Endothelial cell of umbilical vein (primary cell): ENCODE measurements around the gene MYEOV. TPM values are rescaled to one million over a fixed set of nuclear protein-coding genes. Genes with fewer than 3 reads are reported as not detected.

Experiments used
- BruUV-seq: library from RNA; stranded (reverse); fragments of 400-500 nt; replicated peaks from 2 replicates; lab custom pipeline; 2021; lab: Mats Ljungman, UMichigan
- CTCF ChIA-PET: fragments of 300-600, 350-600 bp; sonication (Branson Sonifier 250); formaldehyde crosslinking; loops from one replicate; lab custom pipeline; 2021; ENCODE audit warnings: antibody characterized with exemption, inconsistent platforms; lab: Charles Lee
- POLR2A ChIA-PET: fragments of 300-600, 350-600 bp; sonication (Branson Sonifier 250); formaldehyde crosslinking; loops from one replicate; lab custom pipeline; 2021; ENCODE audit warnings: antibody characterized with exemption, inconsistent platforms; lab: Charles Lee
- DNase-seq: peaks from one replicate; pipeline ENCODE4 v3.0.0-alpha.2; 2011; ENCODE audit warnings: low read depth, low spot score
- FAIRE-seq: peaks from 2 replicates; lab custom pipeline; 2011; peaks lifted over from hg19 to GRCh38; lab: Jason Lieb, UNC
- H2AFZ ChIP-seq: 2 replicates; pipeline ENCODE4 v1.6.0; 2012; ENCODE audit warnings: low read depth, low read length, control low read depth, inconsistent platforms
- H3K27ac ChIP-seq: 2 replicates; pipeline ENCODE4 v1.5.1; 2011; ENCODE audit warnings: low read depth, mild to moderate bottlenecking, control low read depth, low read length, moderate library complexity; ENCODE audit not compliant: insufficient read depth
- H3K27me3 ChIP-seq, 2 experiments: 2 replicates each; pipeline versions ENCODE4 v1.6.0 to v1.6.1; 2011; ENCODE audit warnings: low read length in 2 of 2, mixed read lengths in 1 of 2; ENCODE audit not compliant: control insufficient read depth in 2 of 2, insufficient read depth in 2 of 2
- H3K36me3 ChIP-seq, 2 experiments: 2 replicates in 1 of 2; 3 replicates in 1 of 2; pipeline ENCODE4 v1.5.1; 2011; ENCODE audit warnings: low read length in 2 of 2, mild to moderate bottlenecking in 1 of 2, moderate library complexity in 1 of 2; ENCODE audit not compliant: control insufficient read depth in 2 of 2, insufficient read depth in 2 of 2; ENCODE audit errors: extremely low read depth in 1 of 2
- H3K4me1 ChIP-seq: 3 replicates; pipeline ENCODE4 v1.5.1; 2011; ENCODE audit warnings: mild to moderate bottlenecking, low read length; ENCODE audit not compliant: control insufficient read depth, insufficient read depth; ENCODE audit errors: extremely low read depth
- H3K4me2 ChIP-seq: 2 replicates; pipeline ENCODE4 v1.6.1; 2011; ENCODE audit warnings: low read length, control low read depth, mixed read lengths; ENCODE audit not compliant: insufficient read depth
- H3K4me3 ChIP-seq, 3 experiments: fragments of 200-600 bp in 1 of 3; sonication (generic), shearing (Covaris generic) in 1 of 3; replicated peaks in 1 of 3; 2 replicates each; pipeline ENCODE4 v1.5.1; 2011 to 2016; ENCODE audit warnings: control low read depth in 3 of 3, low read length in 3 of 3, mild to moderate bottlenecking in 2 of 3, inconsistent platforms in 1 of 3, low read depth in 1 of 3, moderate library complexity in 1 of 3; ENCODE audit not compliant: insufficient read depth in 1 of 3
- H3K79me2 ChIP-seq: 2 replicates; pipeline ENCODE4 v1.6.0; 2012; ENCODE audit warnings: low read length, inconsistent platforms; ENCODE audit not compliant: control insufficient read depth, insufficient read depth
- H3K9ac ChIP-seq: replicated peaks from 2 replicates; pipeline ENCODE3; 2011; ENCODE audit warnings: low read length, control low read depth; ENCODE audit not compliant: insufficient read depth; ENCODE audit errors: extremely low read depth
- H3K9me1 ChIP-seq: replicated peaks from 3 replicates; pipeline ENCODE4 v1.6.0; 2011; ENCODE audit warnings: mild to moderate bottlenecking, low read length; ENCODE audit not compliant: control insufficient read depth, insufficient read depth; ENCODE audit errors: extremely low read depth
- H3K9me3 ChIP-seq: replicated peaks from 2 replicates; pipeline ENCODE4 v1.5.1; 2012; ENCODE audit warnings: low read length, inconsistent platforms; ENCODE audit not compliant: control insufficient read depth, insufficient read depth
- H4K20me1 ChIP-seq: replicated peaks from 2 replicates; pipeline ENCODE3; 2011; ENCODE audit warnings: mild to moderate bottlenecking, low read length; ENCODE audit not compliant: control insufficient read depth, insufficient read depth; ENCODE audit errors: extremely low read depth
- CTCF ChIP-seq, 2 donors: IDR thresholded peaks; 1 replicate in 1 of 2; 2 replicates in 1 of 2; pipeline ENCODE4 v1.5.1; 2011; ENCODE audit warnings: low read length in 2 of 2, mild to moderate bottlenecking in 2 of 2, moderate library complexity in 2 of 2, control low read depth in 1 of 2, inconsistent platforms in 1 of 2, low read depth in 1 of 2; ENCODE audit not compliant: insufficient read depth in 1 of 2; ENCODE audit errors: extremely low read depth in 1 of 2
- EZH2 ChIP-seq: IDR thresholded peaks from 2 replicates; pipeline ENCODE4 v1.6.1; 2012; ENCODE audit warnings: borderline replicate concordance, low read depth, mild to moderate bottlenecking, moderate library complexity, low read length, inconsistent platforms; ENCODE audit not compliant: severe bottlenecking
- FOS ChIP-seq: IDR thresholded peaks from 2 replicates; pipeline ENCODE4 v1.6.1; 2011; ENCODE audit warnings: mild to moderate bottlenecking, low read length, moderate library complexity, borderline replicate concordance; ENCODE audit not compliant: insufficient read depth
- GATA2 ChIP-seq: IDR thresholded peaks from 2 replicates; pipeline ENCODE4 v1.7.0; 2011; ENCODE audit warnings: low read depth, mild to moderate bottlenecking, moderate library complexity, mixed read lengths, low read length; ENCODE audit not compliant: insufficient read length, insufficient read depth
- JUN ChIP-seq: IDR thresholded peaks from 2 replicates; pipeline ENCODE4 v1.6.1; 2011; ENCODE audit warnings: borderline replicate concordance, low read depth; ENCODE audit not compliant: insufficient read length, insufficient read depth
- MAX ChIP-seq: IDR thresholded peaks from 2 replicates; pipeline ENCODE4 v1.6.1; 2011; ENCODE audit not compliant: insufficient read depth, insufficient read length
- MYC ChIP-seq: IDR thresholded peaks from one replicate; pipeline ENCODE4 v1.6.1; 2011; ENCODE audit warnings: mild to moderate bottlenecking, low read depth, low read length
- POLR2A ChIP-seq: IDR thresholded peaks from 2 replicates; pipeline ENCODE4 v1.6.1; 2012; ENCODE audit warnings: low read depth, mild to moderate bottlenecking, control low read depth, low read length
- POLR2AphosphoS5 ChIP-seq: IDR thresholded peaks from 2 replicates; pipeline ENCODE4 v1.6.1; 2012; ENCODE audit warnings: low read depth, mild to moderate bottlenecking, control low read depth, low read length, moderate library complexity; ENCODE audit not compliant: insufficient read depth
- dilution Hi-C: fragments of 300-500 bp; cut with MboI; formaldehyde crosslinking; loops from one replicate; pipeline ENCODE4 v1.15.0; 2019; ENCODE audit warnings: low sequenced_read_pairs; ENCODE audit not compliant: extremely low pct_ligation_motif_present
- intact Hi-C: fragments of 100-400 bp; cut with micrococcal nuclease; formaldehyde crosslinking; loops from one replicate; pipeline ENCODE4 v1.10.0; 2022
- polyA plus RNA-seq, 4 experiments: library from polyadenylated mRNA; depleted of rRNA in 3 of 4; stranded (reverse) in 3 of 4; unstranded in 1 of 4; fragments of >200 nt; gene quantifications; 2 replicates each; pipeline versions ENCODE4 v1.2.1 to v1.2.3, GENCODE V29; 2011 to 2012; ENCODE audit warnings: missing spikeins in 1 of 4
- total RNA-seq: library from RNA; stranded (reverse); gene quantifications from 2 replicates; pipeline ENCODE4 v1.2.3, GENCODE V29; 2021

Gene MYEOV
- total and polyA plus RNA-seq, 2 donors (not counting 3 experiments of a cell fraction or from before 2014, with no cell fraction given): 3.8 to 14.4 TPM

DNA sequence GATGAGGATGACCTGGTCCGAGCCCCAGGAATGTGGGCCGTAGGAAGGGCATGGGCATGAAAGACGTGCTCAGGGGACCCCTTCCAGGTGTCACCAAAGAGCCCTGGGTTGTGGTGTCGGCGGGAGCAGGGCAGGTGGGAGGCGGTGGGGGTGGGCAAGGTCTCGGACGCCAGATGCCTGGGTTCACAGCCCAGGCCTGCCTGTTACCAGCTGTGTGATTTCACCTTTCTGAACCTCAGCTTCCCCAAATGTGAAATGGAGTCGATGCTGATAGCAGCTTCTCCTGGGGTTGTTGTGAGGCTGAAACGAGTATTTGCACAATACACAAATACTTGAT, 42.9 kb upstream of the MYEOV start:
- no peak for DNase-seq
- Histone ChIP-seq H3K27me3 (peaks cover 8 to 10% of the 10 kb centered on the region in 2 experiments), H3K4me1 (no peaks in the 10 kb centered on the region), H3K4me2 (no peak overlapping the region), H2AFZ (no peak overlapping the region), H3K4me3 (no peak overlapping the region), H4K20me1 (no peaks in the 10 kb centered on the region), H3K9me1 (no peaks in the 10 kb centered on the region), H3K79me2 (no peaks in the 10 kb centered on the region), H3K36me3 (no peaks in the 10 kb centered on the region), H3K9ac (no peak overlapping the region), H3K9me3 (no peaks in the 10 kb centered on the region), H3K27ac (no peak overlapping the region)
- dilution Hi-C loops (no loop called here), intact Hi-C loops (no loop called here)
- TF ChIP-seq EZH2 (no peak), MYC (no peak), GATA2 (no peak), FOS (no peak), POLR2A (no peak), MAX (no peak), JUN (no peak), CTCF (IDR thresholded peaks at IDR 0.05; ENCODE audit: extremely low read depth in 1 of 2, insufficient read depth in 1 of 2, low read depth in 1 of 2, low read length in 2 of 2) (no peak), POLR2AphosphoS5 (no peak)
- no TSS peak for BruUV-seq
- ChIA-PET CTCF (interaction anchor here (1.6 kb wide), 1 partner anchor 10 kb away, joined by 4 read pairs; no protein-coding TSS in a partner anchor), POLR2A (no interaction called here)
- FAIRE-seq: no peak
